HG02571 (cell line): ENCODE results near the gene GLRA3.
"Not testable (repeated sequence)": the region's sequence is repeated elsewhere in the genome, so short reads cannot be mapped to it uniquely, and the experiment has no call there.

ENCODE experiments used
- ATAC-seq: cut with Tn5 transposase; IDR thresholded peaks from one replicate; pipeline ENCODE4 v1.9.1; 2021; ENCODE audit warnings: mild to moderate bottlenecking, moderate library complexity; ENCODE audit not compliant: unreplicated experiment

GLRA3 gene

GRCh38 chr4:174669270-174669669 is 159.8 kb downstream of the GLRA3 start:
- no peak for ATAC-seq

DNA sequence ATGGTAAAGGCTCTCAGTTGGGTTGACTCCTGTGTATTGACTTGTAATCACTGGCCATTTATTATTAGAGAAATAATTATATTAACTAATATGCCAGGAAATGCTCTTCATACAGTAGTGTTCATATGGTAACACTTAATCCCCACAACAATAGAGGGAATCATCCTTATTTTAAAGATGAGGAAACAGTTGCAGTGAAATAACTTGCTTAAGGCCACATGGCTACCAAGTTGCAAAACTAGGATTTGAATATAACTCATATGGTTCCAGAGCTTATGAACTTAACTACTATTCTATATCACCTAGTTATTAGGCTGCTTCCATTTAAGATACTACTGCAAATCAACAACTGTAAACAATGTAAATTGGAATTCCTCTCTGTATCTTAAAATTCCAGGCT is 163.2 kb downstream of the GLRA3 start:
- ATAC-seq = no peak

- no peak for ATAC-seq
Measured at GRCh38 chr4:174663216-174663615, 165.8 kb downstream of the GLRA3 start.

- ATAC-seq = no peak
Measured at GRCh38 chr4:174658246-174658645, 170.8 kb downstream of the GLRA3 start.

DNA sequence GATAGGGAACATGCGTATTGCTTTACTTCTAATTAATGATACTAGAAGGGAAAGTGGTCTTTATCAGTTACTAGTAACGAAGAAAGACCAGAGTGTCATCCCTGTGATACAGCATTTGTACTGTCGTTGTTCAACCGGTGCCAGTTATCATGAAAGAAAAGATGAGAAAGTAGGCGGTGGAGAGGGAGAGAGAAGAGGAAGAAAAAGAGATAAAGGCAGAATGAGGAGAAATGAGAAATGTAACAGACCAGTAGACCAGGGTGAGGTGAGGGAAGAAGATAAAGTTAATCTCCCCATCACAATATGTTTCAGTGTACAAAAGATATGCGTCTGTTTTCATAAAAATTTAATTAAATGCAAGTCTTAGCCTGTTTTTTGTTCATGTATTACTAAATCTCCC is 171.6 kb downstream of the GLRA3 start:
- no peak for ATAC-seq

GRCh38 chr4:174654634-174655033 is 174.4 kb downstream of the GLRA3 start:
- no peak for ATAC-seq

- no peak for ATAC-seq
Measured at GRCh38 chr4:174650711-174651355, 178.2 kb downstream of the GLRA3 start.

DNA sequence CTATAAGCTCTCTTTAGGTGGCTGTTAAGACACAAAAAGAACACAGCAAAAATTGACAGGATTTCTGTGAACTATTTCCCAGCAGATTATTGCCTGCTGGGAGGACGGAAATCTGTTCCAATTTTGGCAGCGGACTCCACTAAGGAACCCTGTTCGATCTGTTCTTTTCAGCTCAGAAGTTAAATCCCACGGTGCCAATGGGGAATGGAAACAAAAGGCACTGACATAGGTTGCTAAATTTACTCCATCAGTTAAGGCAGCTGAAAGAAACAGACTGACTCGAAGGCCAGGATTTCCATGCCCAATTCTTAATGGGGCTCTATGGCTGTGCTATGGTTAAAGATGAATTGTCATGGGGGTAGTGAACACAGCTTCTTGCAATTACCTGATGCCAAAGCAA is 180.2 kb downstream of the GLRA3 start:
- ATAC-seq = no peak

DNA sequence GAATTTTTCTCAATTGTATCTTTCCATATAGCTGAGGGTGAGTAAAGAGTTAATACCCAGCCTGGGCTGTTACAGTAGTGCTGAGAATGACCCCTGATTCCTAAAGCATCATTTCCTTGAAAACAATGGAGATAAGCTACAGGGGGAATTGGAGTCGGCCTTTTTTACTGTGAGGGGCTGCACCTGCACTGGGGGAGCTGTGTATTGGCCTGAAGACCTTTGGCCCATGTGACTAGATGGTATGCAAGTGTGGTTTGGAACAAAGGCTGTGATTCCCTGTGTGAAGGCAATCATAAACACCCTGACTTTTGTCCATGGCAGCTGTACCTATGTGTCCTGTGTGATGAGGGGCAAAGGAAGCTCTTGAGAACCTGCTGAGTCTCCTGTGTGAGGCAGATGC is 182.7 kb downstream of the GLRA3 start:
- ATAC-seq = no peak

DNA sequence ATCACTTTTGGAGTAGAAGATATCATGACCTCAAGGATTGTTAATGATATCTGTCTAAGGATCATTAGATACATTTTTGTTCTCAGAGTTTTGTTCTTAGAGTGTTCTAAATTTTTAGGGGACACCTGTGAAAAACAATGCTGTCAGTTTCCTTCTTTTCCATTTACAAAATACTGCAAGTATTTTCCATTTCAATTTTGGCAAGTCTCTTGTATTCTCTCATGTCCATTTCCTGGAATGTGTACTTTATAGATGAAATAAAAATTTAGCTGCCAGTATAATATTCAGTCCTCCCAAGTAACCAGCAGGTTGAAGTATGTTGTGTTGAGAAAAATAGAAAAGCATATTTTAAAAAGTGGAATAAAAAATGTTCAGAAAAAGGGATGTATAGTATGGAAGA is 188.9 kb downstream of the GLRA3 start:
- no peak for ATAC-seq

- no peak for ATAC-seq
Measured at GRCh38 chr4:174635732-174636131, 193.3 kb downstream of the GLRA3 start.

GRCh38 chr4:174633399-174633798 is 195.6 kb downstream of the GLRA3 start:
- ATAC-seq = no peak

- no peak for ATAC-seq
Measured at GRCh38 chr4:174631901-174632758, 196.9 kb downstream of the GLRA3 start.

- ATAC-seq = not testable (repeated sequence)
Measured at GRCh38 chr4:174629907-174630450, 199.1 kb downstream of the GLRA3 start.

GRCh38 chr4:174629265-174629664 is 199.8 kb downstream of the GLRA3 start:
- no peak for ATAC-seq

DNA sequence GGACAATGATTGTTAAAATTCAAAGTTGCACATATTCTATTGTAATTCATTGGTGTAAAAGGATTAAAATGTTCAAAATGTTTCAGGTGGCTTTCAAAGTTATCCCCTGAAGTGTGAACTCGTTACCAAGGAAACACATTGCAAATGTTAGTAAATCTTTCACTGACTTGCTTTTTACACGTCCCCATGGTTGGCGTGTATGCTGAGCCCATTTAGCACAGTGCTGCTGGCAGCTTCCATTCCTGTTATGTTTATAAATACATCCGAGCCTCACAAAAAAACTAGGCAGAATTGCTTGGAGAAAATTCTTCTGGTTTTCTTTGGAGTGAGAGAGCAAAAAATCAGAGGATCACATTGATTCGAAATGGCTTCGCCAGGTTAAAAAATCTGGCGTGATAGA is 200.9 kb downstream of the GLRA3 start:
- no peak for ATAC-seq

GRCh38 chr4:174627473-174627872 is 201.6 kb downstream of the GLRA3 start:
- ATAC-seq = no peak

DNA sequence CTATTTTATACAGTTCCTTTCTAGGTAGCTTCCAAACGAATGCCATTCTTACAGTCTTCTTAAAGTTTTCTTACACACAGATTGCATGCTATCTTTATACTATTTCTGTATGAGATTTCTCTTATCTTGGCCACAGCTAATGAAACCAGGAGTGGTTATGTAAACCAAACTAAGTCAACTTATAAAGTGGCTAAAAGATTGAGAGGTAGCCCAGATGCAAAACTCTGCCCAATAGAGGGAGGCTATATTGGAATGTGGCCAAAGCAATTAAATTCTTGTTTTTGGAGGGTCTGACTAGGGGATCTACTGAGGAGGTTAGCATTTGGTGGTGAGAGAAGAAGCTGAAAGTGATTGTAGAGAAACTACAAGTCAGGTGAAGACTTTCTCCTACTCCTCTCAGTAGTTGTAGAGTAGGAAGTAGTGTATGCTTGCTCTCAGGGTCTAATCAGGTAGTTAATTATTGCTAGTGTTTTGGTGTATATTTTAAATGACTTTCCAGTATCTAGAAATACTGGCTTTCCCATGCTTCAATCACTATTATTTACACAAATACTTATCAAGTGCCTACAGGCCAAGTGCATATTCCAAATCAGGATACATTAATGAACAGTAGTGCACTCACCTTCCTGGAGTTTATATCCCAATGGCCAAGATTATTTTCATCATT is 202.6 kb downstream of the GLRA3 start:
- ATAC-seq = no peak

DNA sequence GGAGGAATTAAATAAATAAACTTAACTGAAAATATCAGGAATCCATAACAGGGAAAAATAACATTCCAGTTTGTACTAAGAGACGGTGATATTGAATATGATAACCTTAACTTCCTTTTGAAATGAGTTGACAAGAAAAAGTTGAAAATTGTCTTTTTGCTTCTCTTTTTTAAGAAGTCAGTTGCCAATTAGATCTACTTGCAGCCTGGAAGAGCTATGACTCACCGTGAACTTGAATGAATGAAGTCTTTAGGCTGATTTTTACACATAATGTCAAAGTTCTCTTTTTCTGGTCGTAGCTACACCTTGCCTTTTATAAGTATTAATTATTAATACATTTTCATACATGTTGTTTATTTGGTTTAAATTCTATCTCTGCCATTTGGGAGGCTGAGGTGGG is 212.4 kb downstream of the GLRA3 start:
- ATAC-seq = no peak

DNA sequence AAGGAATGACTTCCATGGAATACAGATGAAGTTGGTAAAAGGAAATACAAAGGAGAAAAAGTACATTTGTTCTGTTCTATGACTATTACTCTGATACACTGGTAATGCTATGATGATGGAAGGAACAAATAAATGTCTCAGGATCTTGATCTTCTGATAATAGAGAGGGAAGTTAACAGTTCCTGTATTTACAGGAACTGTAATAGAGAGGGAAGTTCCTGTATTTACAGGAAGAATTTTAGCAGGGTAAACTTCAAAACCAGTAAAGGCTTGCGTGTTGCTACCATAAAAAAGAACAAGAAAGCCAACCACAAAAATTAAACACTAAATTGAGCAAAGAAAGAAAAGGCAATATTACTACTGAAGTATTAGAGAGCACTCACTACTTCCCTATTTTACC is 215.1 kb downstream of the GLRA3 start:
- ATAC-seq = no peak

- no peak for ATAC-seq
Measured at GRCh38 chr4:174611792-174612191, 217.3 kb downstream of the GLRA3 start.

DNA sequence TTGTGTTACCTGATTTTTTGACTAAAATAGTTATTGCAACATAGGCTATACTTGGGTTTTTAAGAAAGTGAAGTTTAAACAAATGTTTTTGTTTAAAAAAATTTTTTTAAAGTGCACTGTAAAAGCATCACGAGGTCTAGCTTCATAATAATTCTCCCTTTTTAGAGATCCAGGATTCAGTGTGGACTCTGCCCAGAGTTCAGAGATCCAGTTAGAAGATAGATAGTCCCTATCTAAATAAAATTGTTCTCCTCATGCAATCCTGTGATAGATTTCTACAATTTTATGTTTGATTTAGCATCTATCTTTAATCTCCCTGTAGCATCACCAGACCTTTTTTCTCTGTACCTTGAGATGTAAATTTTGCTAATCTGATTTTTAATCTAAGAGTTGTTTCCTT is 221.3 kb downstream of the GLRA3 start:
- no peak for ATAC-seq
